ENCODE data around the gene NKD2.

Gene NKD2

GRCh38 chr5:1076406-1076805, 67.8 kb downstream of the NKD2 start:
- DNase-seq, result no peak
- Histone ChIP-seq H3K4me1 (no peaks in the 10 kb centered on the region; the same call in 1 of the 2 replicates), H3K27me3 (no peaks in the 10 kb centered on the region), H3K9me3 (no peaks in the 10 kb centered on the region), H3K36me3 (no peaks in the 10 kb centered on the region; the same call in 1 of the 2 replicates), H3K4me3 (ENCODE audit: low read depth, low read length) (no peak overlapping the region)
- no peak for TF ChIP-seq CTCF (IDR thresholded peaks at IDR 0.05; ENCODE audit: low read depth, low read length)

- no peak for TF ChIP-seq CTCF (IDR thresholded peaks at IDR 0.05; ENCODE audit: low read depth, low read length)
- Histone ChIP-seq H3K9me3 (no peaks in the 10 kb centered on the region), H3K27me3 (no peaks in the 10 kb centered on the region), H3K4me3 (ENCODE audit: low read depth, low read length) (no peak overlapping the region), H3K36me3 (no peaks in the 10 kb centered on the region; the same call in 1 of the 2 replicates), H3K4me1 (no peaks in the 10 kb centered on the region; the same call in 1 of the 2 replicates)
- no peak for DNase-seq
Measured at GRCh38 chr5:1077026-1077425, 68.4 kb downstream of the NKD2 start.

- Histone ChIP-seq H3K36me3 (no peaks in the 10 kb centered on the region; the same call in 1 of the 2 replicates), H3K4me3 (ENCODE audit: low read depth, low read length) (no peak overlapping the region), H3K4me1 (no peaks in the 10 kb centered on the region; the same call in 1 of the 2 replicates), H3K27me3 (no peaks in the 10 kb centered on the region), H3K9me3 (no peaks in the 10 kb centered on the region)
- TF ChIP-seq CTCF (IDR thresholded peaks at IDR 0.05; ENCODE audit: low read depth, low read length), result no peak
- DNase-seq, result no peak
Measured at GRCh38 chr5:1077491-1078020, 69.0 kb downstream of the NKD2 start.

GRCh38 chr5:1078206-1078605, 69.6 kb downstream of the NKD2 start:
- Histone ChIP-seq H3K4me3 (ENCODE audit: low read depth, low read length) (no peak overlapping the region), H3K9me3 (no peaks in the 10 kb centered on the region), H3K4me1 (no peaks in the 10 kb centered on the region; the same call in 1 of the 2 replicates), H3K36me3 (no peaks in the 10 kb centered on the region; the same call in 1 of the 2 replicates), H3K27me3 (no peaks in the 10 kb centered on the region)
- no peak for DNase-seq
- TF ChIP-seq CTCF (IDR thresholded peaks at IDR 0.05; ENCODE audit: low read depth, low read length), result no peak

DNA sequence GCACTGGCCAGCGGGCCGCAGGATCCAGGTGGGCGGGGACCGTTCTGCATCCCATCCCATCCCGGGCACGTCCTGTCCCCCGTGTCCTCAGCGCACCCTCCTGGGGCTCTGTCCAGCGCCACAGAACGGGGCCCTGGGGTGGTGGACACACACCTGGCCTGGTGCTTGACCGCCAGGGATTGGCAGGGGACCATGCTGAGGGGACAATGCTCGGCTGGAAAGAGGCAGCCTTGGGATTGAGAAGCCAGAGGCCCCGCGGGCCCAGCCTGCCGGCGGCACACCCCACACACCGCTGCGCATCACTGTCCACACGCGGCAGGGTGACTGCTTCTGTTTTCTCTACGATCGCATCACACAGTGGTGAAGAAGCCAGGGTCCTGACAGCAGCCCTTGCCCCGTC, 70.2 kb downstream of the NKD2 start:
- no peaks in the 10 kb centered on the region; the same call in 1 of the 2 replicates for H3K4me1 ChIP-seq
- no peaks in the 10 kb centered on the region; the same call in 1 of the 2 replicates for H3K36me3 ChIP-seq
- H3K27me3 ChIP-seq, result no peaks in the 10 kb centered on the region
- TF ChIP-seq CTCF (IDR thresholded peaks at IDR 0.05; ENCODE audit: low read depth, low read length), result no peak
- no peak for DNase-seq
- H3K4me3 ChIP-seq (ENCODE audit: low read depth, low read length), result no peak overlapping the region
- H3K9me3 ChIP-seq, result no peaks in the 10 kb centered on the region

DNA sequence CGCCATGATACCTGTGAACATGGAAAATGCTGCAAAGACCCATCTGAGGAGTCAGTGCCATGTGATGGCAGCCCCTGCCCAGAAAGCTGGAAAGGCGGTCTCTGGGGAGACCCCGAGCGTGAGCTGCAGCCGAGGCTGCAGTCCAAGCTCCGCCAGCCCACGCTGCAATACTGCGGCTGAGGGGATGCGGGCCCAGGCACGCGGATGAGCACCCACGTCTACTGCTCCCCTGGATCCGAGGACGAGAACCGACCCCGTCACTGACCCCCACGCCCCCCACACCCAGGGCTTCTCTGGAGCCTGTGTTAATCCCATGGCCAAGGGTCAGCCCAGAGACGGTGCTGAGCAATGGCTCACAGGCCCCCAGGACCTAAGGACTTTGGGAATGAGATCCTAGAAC, 70.9 kb downstream of the NKD2 start:
- H3K36me3 ChIP-seq, result no peaks in the 10 kb centered on the region; the same call in 1 of the 2 replicates
- H3K4me3 ChIP-seq (ENCODE audit: low read depth, low read length), result no peak overlapping the region
- H3K4me1 ChIP-seq, result no peaks in the 10 kb centered on the region; the same call in 1 of the 2 replicates
- H3K9me3 ChIP-seq, result no peaks in the 10 kb centered on the region
- DNase-seq, result no peak
- no peak for TF ChIP-seq CTCF (IDR thresholded peaks at IDR 0.05; ENCODE audit: low read depth, low read length)
- no peaks in the 10 kb centered on the region for H3K27me3 ChIP-seq

Measured in BE2C (cell line).